C4-2B (cell line): Measurements from ENCODE around the gene TMEM191C.
"Not testable (repeated sequence)": the region's sequence is repeated elsewhere in the genome, so short reads cannot be mapped to it uniquely, and the experiment has no call there.

Experiments used
- CTCF ChIP-seq: fragments of 450-650 bp; conservative IDR thresholded peaks from 2 replicates; pipeline ENCODE4 v1.5.1; 2017; ENCODE audit warnings: mild to moderate bottlenecking
- ZFX ChIP-seq: fragments of 450-650 bp; IDR thresholded peaks from 2 replicates; pipeline ENCODE4 v1.6.1; 2017

GRCh38 chr22:21487723-21488122 lies 20.5 kb downstream of the TMEM191C start:
- not testable (repeated sequence) for TF ChIP-seq CTCF, ZFX
